ENCODE results near the gene TRAF2.

Gene TRAF2

GRCh38 chr9:136970361-136970760 lies 84.0 kb downstream of the TRAF2 start:
- TF ChIP-seq REST (IDR thresholded peaks at IDR 0.05; ENCODE audit: insufficient read depth in 1 of 2, low read depth in 2 of 2, low read length in 2 of 2) (no peak), POLR2AphosphoS5 (IDR thresholded peaks at IDR 0.05; ENCODE audit: low read depth, low read length) (no peak), SIN3A (IDR thresholded peaks at IDR 0.05; ENCODE audit: borderline replicate concordance, insufficient read depth, low read length) (no peak), FOXP2 (optimal IDR thresholded peaks at IDR 0.05; ENCODE audit: borderline replicate concordance, extremely low read depth, extremely low read length, insufficient read depth) (no peak), TAF1 (IDR thresholded peaks at IDR 0.05; ENCODE audit: borderline replicate concordance, insufficient read depth, low read length) (no peak)

GRCh38 chr9:136971746-136972145 lies 85.4 kb downstream of the TRAF2 start:
- TF ChIP-seq TAF1 (IDR thresholded peaks at IDR 0.05; ENCODE audit: borderline replicate concordance, insufficient read depth, low read length) (no peak), SIN3A (IDR thresholded peaks at IDR 0.05; ENCODE audit: borderline replicate concordance, insufficient read depth, low read length) (no peak), REST (IDR thresholded peaks at IDR 0.05; ENCODE audit: insufficient read depth in 1 of 2, low read depth in 2 of 2, low read length in 2 of 2) (no peak), FOXP2 (optimal IDR thresholded peaks at IDR 0.05; ENCODE audit: borderline replicate concordance, extremely low read depth, extremely low read length, insufficient read depth) (no peak)

DNA sequence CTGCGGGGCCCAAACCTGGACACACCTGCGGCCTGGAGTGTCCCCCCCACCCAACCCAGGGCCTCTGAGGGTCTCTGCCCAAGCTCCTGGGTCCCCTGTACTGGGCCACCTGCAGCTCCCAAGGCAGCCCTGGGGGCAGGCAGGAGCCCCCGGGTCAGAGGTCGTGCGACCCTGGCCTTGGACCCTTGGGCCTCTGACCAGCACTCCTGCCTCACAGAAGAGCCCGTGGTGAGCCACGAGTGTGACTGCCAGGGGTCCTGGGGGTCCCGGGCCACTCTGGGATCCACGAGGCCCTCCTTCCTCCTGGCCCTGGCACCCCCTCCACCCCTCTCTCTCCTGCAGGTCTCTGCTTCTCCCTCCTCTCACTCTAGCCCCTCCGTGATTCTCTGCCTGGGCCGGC lies 86.0 kb downstream of the TRAF2 start:
- no peak for TF ChIP-seq SIN3A (IDR thresholded peaks at IDR 0.05; ENCODE audit: borderline replicate concordance, insufficient read depth, low read length)
- TF ChIP-seq POLR2AphosphoS5 (IDR thresholded peaks at IDR 0.05; ENCODE audit: low read depth, low read length) = no peak
- TF ChIP-seq TAF1 (IDR thresholded peaks at IDR 0.05; ENCODE audit: borderline replicate concordance, insufficient read depth, low read length) = no peak
- no peak for TF ChIP-seq REST (IDR thresholded peaks at IDR 0.05; ENCODE audit: insufficient read depth in 1 of 2, low read depth in 2 of 2, low read length in 2 of 2)
- no peak for TF ChIP-seq FOXP2 (optimal IDR thresholded peaks at IDR 0.05; ENCODE audit: borderline replicate concordance, extremely low read depth, extremely low read length, insufficient read depth)

GRCh38 chr9:136972743-136973142 lies 86.4 kb downstream of the TRAF2 start:
- TF ChIP-seq FOXP2 (optimal IDR thresholded peaks at IDR 0.05; ENCODE audit: borderline replicate concordance, extremely low read depth, extremely low read length, insufficient read depth) (no peak), POLR2AphosphoS5 (IDR thresholded peaks at IDR 0.05; ENCODE audit: low read depth, low read length) (no peak), REST (IDR thresholded peaks at IDR 0.05; ENCODE audit: insufficient read depth in 1 of 2, low read depth in 2 of 2, low read length in 2 of 2) (no peak), TAF1 (IDR thresholded peaks at IDR 0.05; ENCODE audit: borderline replicate concordance, insufficient read depth, low read length) (no peak), SIN3A (IDR thresholded peaks at IDR 0.05; ENCODE audit: borderline replicate concordance, insufficient read depth, low read length) (no peak)
